HG03442 (cell line): ENCODE data around the gene NEK6.

Source experiments
- ATAC-seq: cut with Tn5 transposase; IDR thresholded peaks from one replicate; pipeline ENCODE4 v1.9.1; 2021; ENCODE audit warnings: mild to moderate bottlenecking, moderate library complexity; ENCODE audit not compliant: unreplicated experiment

Gene NEK6

GRCh38 chr9:124260769-124261603 lies 3.2 kb downstream of the NEK6 start:
- ATAC-seq, result no peak

DNA sequence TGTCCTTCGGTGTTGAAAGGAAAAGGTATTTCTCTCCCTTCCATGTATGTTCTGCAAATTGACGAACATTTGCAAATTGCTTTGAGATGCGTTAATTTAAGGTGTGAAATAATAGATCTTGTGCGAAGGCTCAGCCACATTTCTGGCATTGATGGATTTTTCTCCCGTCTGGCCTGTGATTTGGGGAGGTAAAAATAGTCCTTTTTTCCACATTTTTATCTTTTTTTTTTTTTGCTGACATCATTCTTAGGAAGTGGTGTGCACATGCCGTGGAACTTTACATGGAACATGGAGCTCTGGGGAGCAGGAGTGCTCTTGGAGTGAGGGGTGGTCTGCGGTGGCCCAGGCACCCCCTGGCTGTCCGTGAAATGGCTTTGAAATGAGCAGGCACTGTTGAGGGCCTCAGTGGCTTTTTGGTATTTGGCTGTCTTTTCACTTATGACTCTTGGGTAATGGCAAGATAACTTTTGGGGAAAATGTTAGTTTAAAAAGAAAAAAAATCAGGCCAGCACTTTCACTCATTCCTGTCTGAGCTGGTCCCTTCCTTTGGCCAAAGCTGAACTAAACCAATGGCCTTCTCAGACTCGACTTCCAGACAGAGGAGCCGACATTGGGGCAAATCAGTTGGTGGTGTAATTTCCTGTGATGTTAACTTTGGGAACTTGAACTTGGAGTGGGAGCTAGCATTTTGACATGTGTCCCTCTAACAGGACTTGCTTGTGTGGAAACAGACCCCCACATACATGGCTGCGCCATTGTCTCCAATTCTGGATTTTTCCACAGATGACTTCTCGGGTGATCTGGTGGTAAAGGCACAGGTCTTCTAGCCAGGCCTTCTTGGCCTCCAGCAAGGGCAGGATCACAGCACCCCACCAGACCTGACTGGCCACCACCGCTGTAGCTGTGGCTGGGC lies 4.2 kb downstream of the NEK6 start:
- ATAC-seq, result no peak

DNA sequence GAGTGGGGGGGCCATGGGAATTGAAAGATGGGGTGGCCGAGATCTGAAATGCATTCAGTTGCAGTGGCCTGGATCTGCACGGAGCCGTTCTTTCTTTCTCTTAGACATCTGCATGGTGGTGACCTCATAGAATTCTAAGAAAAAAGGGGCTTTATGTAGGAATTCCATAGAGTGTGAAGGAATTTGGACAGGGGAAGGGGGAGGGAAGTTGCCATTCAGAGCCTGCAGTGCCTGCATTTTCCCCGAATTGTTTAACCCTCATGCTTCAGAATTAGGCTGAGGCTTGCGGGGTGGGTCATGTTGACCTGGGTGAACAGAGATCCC lies 4.9 kb downstream of the NEK6 start:
- no peak for ATAC-seq

DNA sequence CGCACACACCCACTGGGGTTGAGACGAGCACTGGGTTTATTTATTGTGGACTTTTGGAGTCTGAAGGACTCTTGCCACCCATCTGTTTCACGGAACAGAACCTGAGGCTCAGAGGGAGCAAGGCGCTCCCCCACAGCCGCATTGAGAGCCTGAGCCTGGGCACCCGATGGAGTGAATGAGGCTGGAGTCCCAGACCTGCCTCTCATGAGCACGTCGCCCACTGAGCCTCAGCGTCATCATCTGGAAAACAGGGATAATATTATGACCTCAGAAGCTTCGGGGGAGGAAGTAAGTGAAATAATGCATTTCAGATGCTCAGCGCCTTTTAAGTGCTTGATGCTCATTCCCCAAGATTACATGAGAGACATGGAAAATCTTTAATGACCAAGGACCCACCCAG lies 5.5 kb downstream of the NEK6 start:
- no peak for ATAC-seq

GRCh38 chr9:124263800-124264426 lies 6.2 kb downstream of the NEK6 start:
- ATAC-seq, result no peak

DNA sequence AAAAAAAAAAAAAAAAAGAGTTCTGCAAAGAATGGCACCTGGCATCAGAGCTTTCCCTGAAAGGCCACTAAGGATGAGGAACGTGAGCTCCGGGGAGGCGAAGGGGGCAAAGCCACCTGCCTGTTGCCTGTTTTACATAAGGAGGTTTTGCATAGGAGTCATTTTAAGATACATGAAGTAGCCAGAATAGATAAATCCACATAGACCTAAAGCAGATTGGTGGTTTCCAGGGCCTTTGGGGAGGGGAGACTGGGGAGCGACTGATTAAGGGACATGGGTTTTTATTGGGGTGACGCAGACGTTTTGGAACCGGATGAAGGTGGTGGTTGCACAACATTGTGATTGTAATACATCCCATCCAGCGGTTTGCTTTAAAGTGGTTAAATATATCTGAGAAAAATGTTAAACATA lies 7.1 kb downstream of the NEK6 start:
- ATAC-seq, result peak; percentile 55

DNA sequence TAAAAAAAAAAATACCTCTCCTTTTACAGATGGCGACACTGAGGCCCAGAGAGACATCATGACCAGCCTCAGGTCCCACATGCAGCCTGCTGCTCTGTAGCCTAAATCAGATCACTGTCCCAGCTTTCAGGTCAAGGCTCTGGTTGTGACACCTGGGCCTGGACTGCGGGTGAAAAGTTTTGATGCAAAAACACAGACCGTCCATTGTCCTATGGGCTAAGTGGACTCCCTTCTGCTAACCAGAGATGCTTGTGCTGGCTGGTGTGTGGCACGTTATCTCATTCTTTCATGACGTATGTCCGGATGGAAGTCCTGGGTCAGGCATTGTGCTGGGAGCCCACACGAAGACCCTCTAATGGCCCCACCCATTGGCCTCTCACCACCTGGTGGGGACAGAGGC lies 7.8 kb downstream of the NEK6 start:
- no peak for ATAC-seq

DNA sequence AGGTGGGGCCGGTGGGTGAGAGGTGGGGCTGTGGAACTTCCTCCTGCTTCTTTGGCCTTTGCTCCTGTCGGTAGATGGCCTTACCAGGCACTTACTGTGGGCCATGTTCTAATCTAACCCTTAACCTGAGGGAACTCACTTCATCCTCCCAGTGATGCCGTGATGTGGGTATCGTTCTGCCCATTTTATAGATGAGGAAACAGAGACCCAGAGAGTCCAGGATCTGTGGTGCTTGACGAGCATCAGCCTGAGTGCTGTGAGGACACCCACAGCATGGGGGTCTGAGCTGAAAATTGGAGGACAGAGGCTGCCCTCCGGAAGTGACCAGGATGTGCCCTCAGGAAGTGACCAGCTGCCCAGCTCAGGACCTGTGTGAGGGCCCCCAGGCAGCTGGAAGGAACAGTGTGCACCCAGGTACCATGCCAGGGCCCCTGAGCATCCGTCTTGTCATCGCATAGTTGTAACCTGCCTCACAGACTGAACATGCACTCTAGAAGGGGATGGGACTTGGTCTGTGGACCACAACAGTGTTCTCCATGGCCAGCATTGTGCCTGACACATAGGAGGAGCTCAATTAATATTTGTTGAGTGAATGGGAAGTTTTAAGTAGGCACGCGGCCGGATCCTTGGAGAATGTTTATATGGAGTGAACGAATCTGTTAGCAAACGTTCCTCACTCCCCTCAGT lies 8.5 kb downstream of the NEK6 start:
- ATAC-seq, result no peak

GRCh38 chr9:124266826-124267201 lies 9.1 kb downstream of the NEK6 start:
- ATAC-seq, result no peak

- ATAC-seq, result no peak
Measured at GRCh38 chr9:124267271-124267807, 9.6 kb downstream of the NEK6 start.

DNA sequence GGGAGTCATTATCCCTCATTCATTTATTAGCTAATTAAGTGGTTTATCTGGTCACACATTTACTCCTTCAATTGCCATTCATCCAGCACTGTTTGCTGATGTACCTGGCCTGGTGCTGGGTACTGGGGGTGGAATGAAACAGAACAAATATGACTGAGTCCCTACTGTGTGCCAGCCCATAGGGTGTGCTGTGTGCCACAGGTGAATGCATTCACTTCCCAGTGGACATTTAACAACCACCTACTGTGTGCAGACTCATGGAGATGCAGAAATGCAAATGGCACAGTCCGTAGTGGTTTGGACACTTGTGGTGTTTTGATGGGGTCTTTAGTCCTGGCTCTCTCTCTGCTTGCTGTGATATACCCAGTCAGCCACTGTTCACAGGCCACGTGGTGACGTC lies 10.5 kb downstream of the NEK6 start:
- ATAC-seq, result no peak

- no peak for ATAC-seq
Measured at GRCh38 chr9:124268661-124269060, 10.9 kb downstream of the NEK6 start.

GRCh38 chr9:124269556-124269955 lies 11.8 kb downstream of the NEK6 start:
- ATAC-seq, result no peak

- ATAC-seq, result no peak
Measured at GRCh38 chr9:124270504-124271335, 13.0 kb downstream of the NEK6 start.

GRCh38 chr9:124271660-124272059 lies 13.9 kb downstream of the NEK6 start:
- no peak for ATAC-seq

- ATAC-seq, result no peak
Measured at GRCh38 chr9:124272118-124272517, 14.4 kb downstream of the NEK6 start.

DNA sequence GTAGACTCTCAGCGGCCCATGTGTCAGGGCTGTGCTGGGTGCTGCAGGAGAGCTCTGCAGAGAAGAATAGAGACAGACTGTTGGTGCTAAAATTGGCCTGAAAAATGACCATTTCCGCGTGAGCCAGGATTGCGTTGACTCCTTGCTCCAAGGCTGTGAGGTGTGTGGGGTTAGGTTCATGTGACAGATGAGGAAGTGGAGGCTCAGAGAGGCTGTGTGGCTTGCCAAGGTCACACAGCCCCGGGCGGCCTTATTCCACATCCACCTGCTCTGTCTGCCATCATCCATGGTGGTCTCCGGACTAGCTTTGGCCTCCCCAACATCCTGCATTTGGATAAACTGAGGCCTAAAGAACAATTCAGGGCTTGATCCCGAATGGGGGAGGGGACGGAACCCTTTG lies 15.2 kb downstream of the NEK6 start:
- ATAC-seq, result no peak

DNA sequence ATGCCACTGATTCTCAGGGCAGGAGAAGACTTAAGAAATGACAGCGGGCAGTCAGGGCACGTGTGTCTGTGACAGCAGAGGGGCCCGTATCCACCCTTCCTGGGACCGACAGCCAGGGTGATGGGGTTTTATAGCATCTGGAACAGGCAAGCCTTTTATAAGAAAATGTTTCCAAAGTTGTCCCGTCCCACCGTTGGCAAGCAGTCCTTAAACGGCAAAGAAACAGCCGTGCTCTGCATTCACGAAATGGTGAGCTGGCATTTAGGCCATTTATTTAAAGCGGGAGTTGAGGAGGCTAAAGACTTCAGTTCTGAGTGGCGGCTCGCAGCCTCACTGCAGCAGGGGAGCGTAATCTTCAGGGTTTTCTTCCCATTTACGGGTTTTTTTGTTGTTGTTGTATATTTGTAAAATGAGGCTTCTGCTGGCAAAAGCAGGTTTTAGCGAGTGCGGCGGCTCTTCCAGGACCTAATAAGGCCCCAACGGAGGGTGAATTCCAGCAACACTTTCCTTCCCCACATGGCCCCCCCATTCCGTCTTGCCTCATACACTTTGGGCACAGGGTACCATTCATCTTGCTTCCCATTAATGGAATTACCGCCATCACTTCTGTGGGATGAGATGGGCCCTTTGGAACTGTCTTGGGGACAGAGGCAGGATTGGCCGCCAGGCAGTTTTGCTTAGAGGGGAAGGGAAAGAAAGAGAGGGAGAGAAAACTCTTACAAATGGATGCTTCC lies 15.8 kb downstream of the NEK6 start:
- no peak for ATAC-seq

DNA sequence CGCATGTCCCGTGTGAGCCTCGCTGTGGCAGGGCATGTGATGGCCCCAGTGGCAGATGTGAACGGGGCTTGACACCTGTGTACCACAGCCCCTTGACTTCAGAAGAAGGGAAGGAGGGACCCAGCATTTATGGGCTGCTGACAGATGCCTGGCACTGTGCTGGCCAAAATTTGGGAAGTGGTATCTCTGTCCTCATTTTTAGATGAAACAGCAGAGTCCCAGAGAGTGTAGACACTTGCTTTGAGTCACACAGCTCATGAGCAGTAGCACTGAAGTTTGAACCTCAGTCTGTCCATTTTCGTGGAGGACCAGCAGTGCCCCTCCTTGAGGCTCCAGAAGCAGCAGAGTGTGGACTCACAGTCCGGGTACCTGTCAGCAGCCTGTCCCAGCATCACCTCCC lies 16.5 kb downstream of the NEK6 start:
- no peak for ATAC-seq
